NCI-H345 treated with DMSO at 0.1 percent for 48 hours (cell line): ENCODE measurements around the gene PRDX5.

Experiments
- DNase-seq: peaks from one replicate; lab custom pipeline; 2025; ENCODE audit not compliant: unreplicated experiment; lab: John Stamatoyannopoulos, UW

PRDX5 gene

GRCh38 chr11:64289002-64289564 lies 28.8 kb upstream of the PRDX5 start:
- DNase-seq: no peak

- no peak for DNase-seq
Measured at GRCh38 chr11:64290352-64291261, 27.3 kb upstream of the PRDX5 start.

- no peak for DNase-seq
Measured at GRCh38 chr11:64291262-64291751, 26.6 kb upstream of the PRDX5 start, which contains the start of gene KCNK4. Gene KCNK4 (plus strand): TSS chr11:64291302. CDS start chr11:64293019, 1,717 bp downstream.

GRCh38 chr11:64291752-64292459 lies 26.0 kb upstream of the PRDX5 start:
- DNase-seq: no peak

GRCh38 chr11:64292460-64293254 lies 25.3 kb upstream of the PRDX5 start:
- DNase-seq: no peak

- DNase-seq: no peak
Measured at GRCh38 chr11:64294774-64295173, 23.1 kb upstream of the PRDX5 start.

GRCh38 chr11:64295760-64296159 lies 22.2 kb upstream of the PRDX5 start:
- no peak for DNase-seq

GRCh38 chr11:64296236-64296635 lies 21.7 kb upstream of the PRDX5 start:
- DNase-seq: no peak

- DNase-seq: no peak
Measured at GRCh38 chr11:64296830-64297698, 20.9 kb upstream of the PRDX5 start.

GRCh38 chr11:64297699-64298358 lies 20.1 kb upstream of the PRDX5 start:
- DNase-seq: peak; percentile 56

GRCh38 chr11:64298966-64299846 lies 18.7 kb upstream of the PRDX5 start:
- no peak for DNase-seq

- DNase-seq: no peak
Measured at GRCh38 chr11:64299847-64300648, 17.9 kb upstream of the PRDX5 start, which contains the start of gene CATSPERZ. Gene CATSPERZ (plus strand): TSS chr11:64300358. CDS start chr11:64300411, 53 bp downstream.

- no peak for DNase-seq
Measured at GRCh38 chr11:64303109-64304031, 14.6 kb upstream of the PRDX5 start.

GRCh38 chr11:64304032-64304315 lies 13.9 kb upstream of the PRDX5 start:
- no peak for DNase-seq

GRCh38 chr11:64304316-64305072 lies 13.4 kb upstream of the PRDX5 start:
- peak; percentile 84 for DNase-seq
